Measurements from ENCODE around the gene TTC23. TPM values are rescaled to one million over a fixed set of nuclear protein-coding genes. Genes with fewer than 3 reads are reported as not detected.

The TTC23 gene
- total and polyA plus RNA-seq, 9 of the 15 experiments (the other 6 are each of a cell fraction or from before 2014, with no cell fraction given) = 0.41 to 4.5 (median 2.5) TPM

DNA sequence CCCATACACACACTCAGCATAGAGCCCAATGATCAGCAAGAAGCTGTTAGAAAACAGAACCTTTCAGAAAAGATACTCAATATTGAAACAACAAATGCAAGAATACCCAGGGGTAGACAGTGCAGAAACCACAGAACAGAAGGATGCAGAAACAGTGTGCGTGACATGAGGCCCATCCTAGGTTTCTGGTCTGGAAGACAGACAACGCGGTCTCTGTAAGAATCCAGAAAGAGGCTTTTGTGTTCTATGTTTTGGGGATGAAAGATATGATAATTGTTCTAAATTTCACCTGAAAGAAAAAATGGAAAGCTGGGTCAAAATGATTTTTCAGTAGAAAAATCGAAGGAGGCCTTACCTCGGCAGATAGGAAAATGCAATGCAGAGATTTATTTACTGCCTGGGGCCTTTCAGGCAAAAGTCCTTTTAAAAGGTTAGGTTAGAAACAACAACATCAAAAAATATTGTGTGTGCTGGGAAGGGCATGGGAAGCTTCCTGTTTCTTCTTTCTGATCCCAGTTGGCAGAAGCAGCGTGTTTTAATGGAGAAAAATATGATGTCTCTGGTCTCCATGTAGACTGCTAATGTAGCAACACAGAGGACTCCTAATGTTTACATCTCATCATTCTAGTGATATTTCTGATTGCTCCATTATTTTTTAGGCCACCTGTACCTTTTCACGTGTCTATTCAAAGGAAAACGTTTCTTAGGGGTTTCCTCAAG, 127.5 kb downstream of the TTC23 start:
- no peak overlapping the region for H3K9ac ChIP-seq (ENCODE audit: insufficient read depth in 1 of 2, low read depth in 2 of 2, low read length in 2 of 2)
- intact Hi-C loops (cut with micrococcal nuclease) (no loop called here), in situ Hi-C loops (cut with MboI) (no loop called here)
- H3K36me3 ChIP-seq (ENCODE audit: control insufficient read depth, insufficient read depth, low read length) = no peaks in the 10 kb centered on the region
- H3K9me1 ChIP-seq (ENCODE audit: control insufficient read depth, insufficient read depth, low read length) = no peaks in the 10 kb centered on the region
- no peaks in the 10 kb centered on the region for H3K79me2 ChIP-seq (ENCODE audit: control insufficient read depth, insufficient read depth, low read length)
- ChIA-PET POLR2A (no interaction called here), CTCF (ENCODE audit: low intra/inter-chr PET ratio) (no interaction called here)
- H3K27ac ChIP-seq (ENCODE audit: extremely low read depth, low read depth, low read length) = no peak overlapping the region
- no peaks in the 10 kb centered on the region for H3K9me3 ChIP-seq (replicated peaks; ENCODE audit: control insufficient read depth, insufficient read depth, low read depth, low read length)
- 11% methylated on average over 8 of the region's 8 CpGs for WGBS (ENCODE audit: insufficient coverage, low coverage, missing lambda C conversion rate)
- H2AFZ ChIP-seq (ENCODE audit: low read depth, low read length) = no peak overlapping the region
- no peak for DNase-seq (ENCODE audit: extremely low read depth in 1 of 4, low spot score in 3 of 4)
- H3K4me2 ChIP-seq (ENCODE audit: insufficient read depth, low read length) = no peak overlapping the region
- no peaks in the 10 kb centered on the region for H4K20me1 ChIP-seq (replicated peaks; ENCODE audit: control insufficient read depth, insufficient read depth, low read length)
- ATAC-seq = no peak
- TF ChIP-seq, protein P1, sequence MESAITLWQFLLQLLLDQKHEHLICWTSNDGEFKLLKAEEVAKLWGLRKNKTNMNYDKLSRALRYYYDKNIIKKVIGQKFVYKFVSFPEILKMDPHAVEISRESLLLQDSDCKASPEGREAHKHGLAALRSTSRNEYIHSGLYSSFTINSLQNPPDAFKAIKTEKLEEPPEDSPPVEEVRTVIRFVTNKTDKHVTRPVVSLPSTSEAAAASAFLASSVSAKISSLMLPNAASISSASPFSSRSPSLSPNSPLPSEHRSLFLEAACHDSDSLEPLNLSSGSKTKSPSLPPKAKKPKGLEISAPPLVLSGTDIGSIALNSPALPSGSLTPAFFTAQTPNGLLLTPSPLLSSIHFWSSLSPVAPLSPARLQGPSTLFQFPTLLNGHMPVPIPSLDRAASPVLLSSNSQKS (CRISPR knock-in tag; IDR thresholded peaks at IDR 0.05) = no peak
- TF ChIP-seq POLR2H (tag; IDR thresholded peaks at IDR 0.05; ENCODE audit: low read depth) = no peak
- TF ChIP-seq JUND (IDR thresholded peaks at IDR 0.05; ENCODE audit: borderline replicate concordance, low read depth, low read length) = no peak
- TF ChIP-seq JUND (tag; IDR thresholded peaks at IDR 0.05; ENCODE audit: borderline replicate concordance, low read depth, low read length) = no peak
- TF ChIP-seq HOMEZ (CRISPR knock-in tag; IDR thresholded peaks at IDR 0.05) = no peak
- no peak for TF ChIP-seq MAFG (tag; conservative IDR thresholded peaks at IDR 0.05)
- no peak for TF ChIP-seq MED1 (CRISPR knock-in tag; IDR thresholded peaks at IDR 0.05; ENCODE audit: borderline replicate concordance)
- FAIRE-seq = no peak
- H3K4me1 ChIP-seq (replicated peaks in 1 of 2; ENCODE audit: control insufficient read depth in 2 of 2, insufficient read depth in 2 of 2, low read length in 2 of 2) = peaks cover 5 to 25% of the 10 kb centered on the region in 2 experiments; a peak in 3 of 5 replicates
- H3K4me3 ChIP-seq = no peak overlapping the region
- BruUV-seq (replicated peaks) = no TSS peak
- H3K27me3 ChIP-seq (ENCODE audit: control insufficient read depth in 2 of 2, insufficient read depth in 2 of 2, low read length in 2 of 2) = peaks cover 3 to 42% of the 10 kb centered on the region in 2 experiments; a peak in 3 of 5 replicates

Data from K562 (cell line).